ENCODE data around the gene IL4I1. TPM values are rescaled to one million over a fixed set of nuclear protein-coding genes. Genes with fewer than 3 reads are reported as not detected.

IL4I1 gene
- total and polyA plus RNA-seq, 12 donors: 0.26 to 26.9 (median 0.57) TPM; not detected in 3

- 87 to 90% methylated on average over 18 of the region's 18 CpGs for WGBS, 2 donors
- intact Hi-C loops (cut with DNase I): no loop called here
- no peak overlapping the region for H3K27ac ChIP-seq
Observed at GRCh38 chr19:49844138-49845095, 52.3 kb downstream of the IL4I1 start.

GRCh38 chr19:49843265-49843664, 53.4 kb downstream of the IL4I1 start:
- DNase-seq (no peak), ATAC-seq (no peak)
- intact Hi-C loops (cut with DNase I): no loop called here
- H3K27ac ChIP-seq: no peak overlapping the region
- peaks cover 0 to 37% (median 11%) of the 10 kb centered on the region in 9 donors for H3K36me3 ChIP-seq
- WGBS, 2 donors: 93 to 94% methylated on average over 3 of the region's 3 CpGs
- no peaks in the 10 kb centered on the region for H3K9me3 ChIP-seq
- no peaks in the 10 kb centered on the region for H3K27me3 ChIP-seq
- H3K4me1 ChIP-seq: peaks cover 0 to 6% (median 0%) of the 10 kb centered on the region in 9 donors
- no peak for TF ChIP-seq CTCF (IDR thresholded peaks at IDR 0.05)
- no peak overlapping the region for H3K4me3 ChIP-seq

More at GRCh38 chr19:49844138-49845095, 52.3 kb downstream of the IL4I1 start:
- H3K36me3 ChIP-seq: peaks cover 0 to 25% (median 4%) of the 10 kb centered on the region in 9 donors
- H3K4me1 ChIP-seq: peaks cover 0 to 17% (median 0%) of the 10 kb centered on the region in 9 donors
- DNase-seq (no peak), ATAC-seq (no peak)
- no peaks in the 10 kb centered on the region for H3K27me3 ChIP-seq
- no peak overlapping the region for H3K4me3 ChIP-seq
- TF ChIP-seq CTCF (IDR thresholded peaks at IDR 0.05): no peak
- peaks cover 0 to 7% (median 0%) of the 10 kb centered on the region in 11 donors for H3K9me3 ChIP-seq

- H3K4me1 ChIP-seq: peaks cover 0 to 5% (median 0%) of the 10 kb centered on the region in 9 donors
- H3K36me3 ChIP-seq: peaks cover 0 to 62% (median 25%) of the 10 kb centered on the region in 9 donors
- ATAC-seq: no peak
- H3K27ac ChIP-seq: no peak overlapping the region
- 76 to 82% methylated on average over 17 of the region's 17 CpGs for WGBS, 2 donors
- H3K9me3 ChIP-seq: no peaks in the 10 kb centered on the region
- H3K27me3 ChIP-seq: no peaks in the 10 kb centered on the region
- intact Hi-C loops (cut with DNase I): no loop called here
- no peak for TF ChIP-seq CTCF (IDR thresholded peaks at IDR 0.05)
- H3K4me3 ChIP-seq: no peak overlapping the region
- DNase-seq: no peak
Observed at GRCh38 chr19:49840736-49841249, 55.9 kb downstream of the IL4I1 start.

- Histone ChIP-seq H3K4me1 (peaks cover 0 to 5% (median 0%) of the 10 kb centered on the region in 9 donors), H3K9me3 (no peaks in the 10 kb centered on the region), H3K27ac (no peak overlapping the region), H3K36me3 (peaks cover 0 to 66% (median 30%) of the 10 kb centered on the region in 9 donors), H3K4me3 (no peak overlapping the region), H3K27me3 (no peaks in the 10 kb centered on the region)
- intact Hi-C loops (cut with DNase I): no loop called here
- DNase-seq (no peak), ATAC-seq (no peak)
- 77 to 92% methylated on average over 11 of the region's 11 CpGs for WGBS, 2 donors
- no peak for TF ChIP-seq CTCF (IDR thresholded peaks at IDR 0.05)
Observed at GRCh38 chr19:49840321-49840720, 56.4 kb downstream of the IL4I1 start.

Measured in heart right ventricle (tissue), 16 donors.